OCI-LY3 (cell line): Measurements from ENCODE around the gene IL9.

Experiments used
- CTCF ChIP-seq: fragments of 200-600, 300-600 bp; sonication (generic); IDR thresholded peaks from 2 replicates; pipeline ENCODE4 v1.5.1; 2014; ENCODE audit warnings: antibody characterized with exemption, low read length, low read depth
- EZH2phosphoT487 ChIP-seq: fragments of 200-600 bp; shearing (Covaris generic); IDR thresholded peaks from 2 replicates; pipeline ENCODE4 v1.6.1; 2018; ENCODE audit warnings: antibody characterized with exemption, mixed run types, low read depth

- no peak for TF ChIP-seq CTCF
- TF ChIP-seq EZH2phosphoT487 = no peak
These were observed 13.8 kb downstream of the IL9 start for GRCh38 chr5:135881819-135882218.
